Tibial artery (tissue), 4 donors: ENCODE measurements around the gene DGAT2.

Experiments
- DNase-seq, 2 donors: peaks; one replicate each; pipeline ENCODE4 v3.0.0-alpha.2; 2019
- H3K27ac ChIP-seq, 2 donors: fragments of 200-600 bp; sonication (generic) in 1 of 2; 1 replicate in 1 of 2; 2 replicates in 1 of 2; pipeline ENCODE4 v1.5.1; 2018 to 2019; ENCODE audit warnings: mild to moderate bottlenecking in 1 of 2
- H3K27me3 ChIP-seq, 2 donors: fragments of 200-600 bp; sonication (generic) in 1 of 2; one replicate each; pipeline versions ENCODE4 v1.5.1 to v1.6.0; 2016 to 2019
- H3K36me3 ChIP-seq, 3 donors: fragments of 200-600 bp; sonication (generic) in 2 of 3; one replicate each; pipeline ENCODE4 v1.5.1; 2016 to 2019; ENCODE audit warnings: mild to moderate bottlenecking in 2 of 3
- H3K4me1 ChIP-seq, 4 donors: fragments of 200-600 bp; sonication (generic) in 2 of 4; 1 replicate in 3 of 4; 2 replicates in 1 of 4; pipeline ENCODE4 v1.5.1; 2016 to 2019
- H3K4me3 ChIP-seq, 2 donors: fragments of 200-600 bp; sonication (generic) in 1 of 2; 1 replicate in 1 of 2; 2 replicates in 1 of 2; pipeline ENCODE4 v1.5.1; 2018 to 2019; ENCODE audit warnings: mild to moderate bottlenecking in 2 of 2
- H3K9me3 ChIP-seq, 3 donors: fragments of 200-600 bp; sonication (generic) in 1 of 3; one replicate each; pipeline ENCODE4 v1.5.1; 2016 to 2019
- intact Hi-C: fragments of 100-400 bp; cut with DNase I; formaldehyde crosslinking; loops from one replicate; pipeline ENCODE4 v1.15.0; 2023; ENCODE audit warnings: low total_unique reads
- TF ChIP-seq, protein P1 (sequence below), 2 experiments: fragments of 200-600 bp in 1 of 2; fragments of 450-650 bp in 1 of 2; IDR thresholded peaks; one replicate each; pipeline ENCODE4 v1.5.1; 2017 to 2019; ENCODE audit warnings: antibody characterized with exemption in 2 of 2, mild to moderate bottlenecking in 1 of 2, moderate library complexity in 1 of 2

The DGAT2 gene, protein sequence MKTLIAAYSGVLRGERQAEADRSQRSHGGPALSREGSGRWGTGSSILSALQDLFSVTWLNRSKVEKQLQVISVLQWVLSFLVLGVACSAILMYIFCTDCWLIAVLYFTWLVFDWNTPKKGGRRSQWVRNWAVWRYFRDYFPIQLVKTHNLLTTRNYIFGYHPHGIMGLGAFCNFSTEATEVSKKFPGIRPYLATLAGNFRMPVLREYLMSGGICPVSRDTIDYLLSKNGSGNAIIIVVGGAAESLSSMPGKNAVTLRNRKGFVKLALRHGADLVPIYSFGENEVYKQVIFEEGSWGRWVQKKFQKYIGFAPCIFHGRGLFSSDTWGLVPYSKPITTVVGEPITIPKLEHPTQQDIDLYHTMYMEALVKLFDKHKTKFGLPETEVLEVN

DNA sequence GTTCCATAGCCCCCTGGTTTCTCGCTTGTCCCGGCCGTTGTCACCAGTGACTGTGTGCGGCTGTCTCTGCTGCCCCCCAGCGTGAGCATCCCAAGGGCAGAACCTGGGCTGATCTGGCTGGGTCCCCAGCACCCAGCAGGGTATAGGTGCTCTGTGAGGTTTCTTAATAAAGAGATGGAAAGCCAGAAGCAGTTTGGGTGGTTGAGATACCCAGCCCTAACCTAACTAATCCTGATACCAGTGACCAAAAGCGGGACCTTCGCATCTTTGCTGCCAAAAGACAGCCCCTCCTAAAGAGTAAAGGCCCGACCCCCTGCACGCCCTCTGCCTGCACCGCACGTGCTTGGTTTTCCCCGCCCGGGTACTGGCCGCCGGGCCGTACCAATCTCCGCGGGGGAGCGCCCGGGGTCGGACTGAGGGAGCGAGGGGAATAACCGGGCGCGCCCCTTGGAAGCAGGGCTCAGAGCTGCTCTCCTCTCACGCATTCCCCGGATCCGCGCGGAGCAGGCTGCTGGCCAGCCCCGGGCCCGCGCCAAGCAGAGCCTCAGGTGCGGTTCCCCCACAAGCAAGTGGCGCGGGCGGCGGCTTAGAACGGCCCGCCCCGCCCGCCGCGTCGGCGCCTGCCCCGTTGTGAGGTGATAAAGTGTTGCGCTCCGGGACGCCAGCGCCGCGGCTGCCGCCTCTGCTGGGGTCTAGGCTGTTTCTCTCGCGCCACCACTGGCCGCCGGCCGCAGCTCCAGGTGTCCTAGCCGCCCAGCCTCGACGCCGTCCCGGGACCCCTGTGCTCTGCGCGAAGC lies at the start of gene DGAT2:
TSS of gene DGAT2 (plus strand) at position 667 of the 797 bp plus-strand sequence. CDS start 214 bp downstream, outside the sequence.
- peak within 1 kb of the TSS in 1 of 2 donors; percentile 10 for H3K27ac ChIP-seq
- peak within 1 kb of the TSS; percentile 45 to 57 for H3K4me3 ChIP-seq
- H3K9me3 ChIP-seq: no peaks in the 10 kb centered on the region
- intact Hi-C loops: no loop called here
- TF ChIP-seq, protein P1, sequence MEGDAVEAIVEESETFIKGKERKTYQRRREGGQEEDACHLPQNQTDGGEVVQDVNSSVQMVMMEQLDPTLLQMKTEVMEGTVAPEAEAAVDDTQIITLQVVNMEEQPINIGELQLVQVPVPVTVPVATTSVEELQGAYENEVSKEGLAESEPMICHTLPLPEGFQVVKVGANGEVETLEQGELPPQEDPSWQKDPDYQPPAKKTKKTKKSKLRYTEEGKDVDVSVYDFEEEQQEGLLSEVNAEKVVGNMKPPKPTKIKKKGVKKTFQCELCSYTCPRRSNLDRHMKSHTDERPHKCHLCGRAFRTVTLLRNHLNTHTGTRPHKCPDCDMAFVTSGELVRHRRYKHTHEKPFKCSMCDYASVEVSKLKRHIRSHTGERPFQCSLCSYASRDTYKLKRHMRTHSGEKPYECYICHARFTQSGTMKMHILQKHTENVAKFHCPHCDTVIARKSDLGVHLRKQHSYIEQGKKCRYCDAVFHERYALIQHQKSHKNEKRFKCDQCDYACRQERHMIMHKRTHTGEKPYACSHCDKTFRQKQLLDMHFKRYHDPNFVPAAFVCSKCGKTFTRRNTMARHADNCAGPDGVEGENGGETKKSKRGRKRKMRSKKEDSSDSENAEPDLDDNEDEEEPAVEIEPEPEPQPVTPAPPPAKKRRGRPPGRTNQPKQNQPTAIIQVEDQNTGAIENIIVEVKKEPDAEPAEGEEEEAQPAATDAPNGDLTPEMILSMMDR (IDR thresholded peaks at IDR 0.05): peak; percentile 22 to 25
- peaks cover 0 to 4% of the 10 kb centered on the region in 2 donors for H3K27me3 ChIP-seq
- no peaks in the 10 kb centered on the region for H3K36me3 ChIP-seq
- peaks cover 0 to 25% (median 18%) of the 10 kb centered on the region in 4 donors for H3K4me1 ChIP-seq
- peak; percentile 65 to 72 for DNase-seq

GRCh38 chr11:75719340-75720239 lies 49.0 kb upstream of the DGAT2 start:
- H3K4me3 ChIP-seq: no peak overlapping the region
- H3K36me3 ChIP-seq: no peaks in the 10 kb centered on the region
- no peak for DNase-seq
- H3K9me3 ChIP-seq: no peaks in the 10 kb centered on the region
- H3K27ac ChIP-seq: no peak overlapping the region
- H3K4me1 ChIP-seq: peaks cover 0 to 18% (median 4%) of the 10 kb centered on the region in 4 donors
- TF ChIP-seq, protein P1 (IDR thresholded peaks at IDR 0.05): no peak
- intact Hi-C loops: loop anchor here (10.0 kb wide), 1 partner anchor 65 kb away; no protein-coding TSS in a partner anchor
- H3K27me3 ChIP-seq: no peaks in the 10 kb centered on the region

GRCh38 chr11:75720639-75721038 lies 47.9 kb upstream of the DGAT2 start:
- intact Hi-C loops: no loop called here
- no peaks in the 10 kb centered on the region for H3K9me3 ChIP-seq
- no peak overlapping the region for H3K27ac ChIP-seq
- H3K36me3 ChIP-seq: no peaks in the 10 kb centered on the region
- H3K4me3 ChIP-seq: no peak overlapping the region
- H3K4me1 ChIP-seq: peaks cover 0 to 18% (median 4%) of the 10 kb centered on the region in 4 donors
- no peaks in the 10 kb centered on the region for H3K27me3 ChIP-seq
- no peak for DNase-seq
- TF ChIP-seq, protein P1 (IDR thresholded peaks at IDR 0.05): no peak

DNA sequence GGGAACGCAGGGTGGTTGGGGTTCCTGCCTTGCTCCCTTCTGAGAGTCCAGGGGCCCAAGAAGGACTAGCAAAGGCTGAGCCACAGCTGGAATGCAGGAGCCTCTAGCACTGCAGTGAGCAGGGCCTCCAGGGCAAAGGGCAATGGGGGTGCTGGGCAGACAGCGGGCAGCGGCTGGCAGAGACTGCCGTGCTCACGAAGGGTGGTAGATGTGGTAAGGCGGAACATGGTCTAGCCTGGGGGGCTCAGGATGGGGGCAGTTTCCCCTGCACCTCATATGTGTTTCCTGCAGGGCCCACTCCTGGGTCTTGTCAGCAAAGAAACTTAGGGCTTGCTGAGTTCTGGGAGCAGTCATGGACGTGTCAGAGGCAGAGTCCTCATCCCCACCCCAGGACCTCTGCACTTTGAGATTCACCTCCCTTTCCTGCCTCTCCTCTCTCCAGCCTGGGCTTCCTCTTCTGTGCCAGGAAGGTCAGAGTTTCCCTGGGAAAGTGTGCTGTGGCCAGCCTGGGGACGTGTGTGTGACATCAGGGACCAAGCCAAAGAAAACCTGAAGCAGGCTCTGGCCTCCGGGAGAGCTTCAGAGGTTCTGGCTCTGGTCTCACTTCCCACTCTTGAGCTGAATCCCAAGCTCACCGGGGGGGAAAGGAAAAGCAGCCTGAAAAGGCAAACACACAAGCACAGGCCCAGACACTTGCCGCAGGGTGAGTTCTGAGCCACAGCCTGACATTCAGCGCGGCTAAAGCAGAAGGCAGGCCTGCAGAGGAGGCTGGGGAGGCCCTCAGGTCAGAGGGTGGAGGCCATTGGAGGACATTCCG lies 46.5 kb upstream of the DGAT2 start:
- no peaks in the 10 kb centered on the region for H3K9me3 ChIP-seq
- no peak overlapping the region for H3K27ac ChIP-seq
- no peaks in the 10 kb centered on the region for H3K27me3 ChIP-seq
- intact Hi-C loops: no loop called here
- H3K4me3 ChIP-seq: no peak overlapping the region
- TF ChIP-seq, protein P1 (IDR thresholded peaks at IDR 0.05): no peak
- peaks cover 0 to 18% (median 4%) of the 10 kb centered on the region in 4 donors for H3K4me1 ChIP-seq
- no peaks in the 10 kb centered on the region for H3K36me3 ChIP-seq
- no peak for DNase-seq
